Activated naive CD4-positive, alpha-beta T cell treated with anti-CD3 and anti-CD28 coated beads, Interleukin-2, amount 10 ng/mL, durations not matched to agents 7 days and 5 days (primary cell): ENCODE data around the gene ALG6.
"Not testable (repeated sequence)": the region's sequence is repeated elsewhere in the genome, so short reads cannot be mapped to it uniquely, and the experiment has no call there.

Source experiments
- CTCF ChIA-PET: fragments of 350-600 bp; sonication (Branson Sonifier 250); formaldehyde crosslinking; loops from one replicate; lab custom pipeline; 2021; ENCODE audit warnings: antibody characterized with exemption; lab: Charles Lee
- DNase-seq: peaks from one replicate; pipeline ENCODE4 v3.0.0-alpha.2; 2020
- H3K27ac Mint-ChIP-seq: one replicate; pipeline ENCODE4 v1.8.0; 2021; ENCODE audit warnings: mild to moderate bottlenecking, moderate library complexity, mixed read lengths
- H3K27me3 Mint-ChIP-seq: one replicate; pipeline ENCODE4 v1.8.0; 2021; ENCODE audit warnings: mild to moderate bottlenecking, mixed read lengths
- H3K36me3 Mint-ChIP-seq: one replicate; pipeline ENCODE4 v1.8.0; 2021; ENCODE audit warnings: mixed read lengths
- H3K4me1 Mint-ChIP-seq: one replicate; pipeline ENCODE4 v1.8.0; 2021; ENCODE audit warnings: mixed read lengths
- H3K4me3 Mint-ChIP-seq: one replicate; pipeline ENCODE4 v1.8.0; 2021; ENCODE audit warnings: mild to moderate bottlenecking, moderate library complexity, mixed read lengths
- H3K9me3 Mint-ChIP-seq: one replicate; pipeline ENCODE4 v1.8.0; 2021; ENCODE audit warnings: mixed read lengths

Gene ALG6

DNA sequence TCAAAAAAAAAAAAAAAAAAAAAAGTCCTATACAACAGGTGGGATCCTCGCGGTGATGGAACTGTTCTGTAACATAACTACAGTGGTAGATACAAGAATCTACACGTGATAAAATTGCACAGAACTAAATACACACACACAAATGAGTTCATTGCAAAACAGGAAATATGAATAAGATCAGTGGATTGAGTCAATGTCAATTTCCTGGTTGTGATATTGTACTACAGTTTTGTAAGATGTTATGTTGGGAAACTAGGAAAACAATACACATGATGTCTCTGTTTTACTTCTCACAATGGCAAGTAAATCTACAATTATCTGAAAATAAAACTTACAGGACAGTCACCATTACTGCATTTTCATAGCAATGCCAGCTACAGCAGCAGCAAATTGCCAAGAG lies 95.8 kb downstream of the ALG6 start:
- no peak for DNase-seq
- H3K4me1 Mint-ChIP-seq, result peaks cover 4% of the 10 kb centered on the region
- H3K27ac Mint-ChIP-seq, result no peak overlapping the region
- peaks cover 26% of the 10 kb centered on the region for H3K36me3 Mint-ChIP-seq
- no peaks in the 10 kb centered on the region for H3K27me3 Mint-ChIP-seq
- CTCF ChIA-PET, result no interaction called here
- H3K4me3 Mint-ChIP-seq, result no peak overlapping the region
- peaks cover 10% of the 10 kb centered on the region for H3K9me3 Mint-ChIP-seq

DNA sequence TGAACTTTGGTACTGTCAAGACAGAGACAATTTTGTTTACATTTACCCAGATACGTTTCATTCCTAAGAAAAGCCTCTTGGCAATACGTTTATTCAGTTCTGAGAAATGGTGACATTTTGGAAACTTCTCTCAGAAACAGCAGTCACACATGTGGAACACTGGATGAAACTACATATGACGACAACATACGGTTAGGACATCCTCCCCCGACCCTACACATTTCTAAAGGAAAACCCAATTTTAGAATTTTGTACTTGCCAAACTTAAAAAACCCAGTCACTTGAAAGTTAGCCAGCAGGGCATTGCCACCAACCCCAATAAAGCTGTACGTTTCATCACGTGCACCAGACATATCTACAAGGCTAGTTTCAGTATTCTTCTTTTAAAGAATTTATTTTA lies 98.8 kb downstream of the ALG6 start:
- CTCF ChIA-PET, result no interaction called here
- Mint-ChIP-seq H3K36me3 (peaks cover 28% of the 10 kb centered on the region), H3K4me1 (peaks cover 4% of the 10 kb centered on the region), H3K4me3 (no peak overlapping the region), H3K27ac (no peak overlapping the region), H3K27me3 (no peaks in the 10 kb centered on the region), H3K9me3 (peaks cover 10% of the 10 kb centered on the region)
- no peak for DNase-seq

DNA sequence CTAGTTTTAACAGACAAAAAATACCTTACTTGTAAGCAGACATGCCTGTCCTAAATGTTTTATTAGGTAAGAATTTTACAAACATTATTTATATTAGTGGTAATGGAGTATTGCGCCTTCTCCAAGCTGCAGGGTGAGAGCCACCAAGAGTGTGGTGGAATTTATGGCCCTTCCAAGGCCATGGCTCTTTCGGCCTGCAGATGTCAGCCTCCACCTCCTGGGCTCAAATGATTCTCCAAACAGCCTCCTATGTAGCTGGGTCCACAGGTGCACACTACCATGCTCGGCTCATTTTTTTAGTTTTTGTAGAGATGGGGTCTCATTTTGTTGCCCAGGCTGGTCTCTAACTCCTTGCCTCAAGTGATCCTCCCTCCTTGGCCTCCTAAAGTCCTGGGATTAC lies 99.3 kb downstream of the ALG6 start:
- no peak for DNase-seq
- peaks cover 4% of the 10 kb centered on the region for H3K4me1 Mint-ChIP-seq
- H3K36me3 Mint-ChIP-seq, result peaks cover 27% of the 10 kb centered on the region
- no peak overlapping the region for H3K27ac Mint-ChIP-seq
- CTCF ChIA-PET, result no interaction called here
- H3K4me3 Mint-ChIP-seq, result no peak overlapping the region
- H3K9me3 Mint-ChIP-seq, result peaks cover 10% of the 10 kb centered on the region
- no peaks in the 10 kb centered on the region for H3K27me3 Mint-ChIP-seq

DNA sequence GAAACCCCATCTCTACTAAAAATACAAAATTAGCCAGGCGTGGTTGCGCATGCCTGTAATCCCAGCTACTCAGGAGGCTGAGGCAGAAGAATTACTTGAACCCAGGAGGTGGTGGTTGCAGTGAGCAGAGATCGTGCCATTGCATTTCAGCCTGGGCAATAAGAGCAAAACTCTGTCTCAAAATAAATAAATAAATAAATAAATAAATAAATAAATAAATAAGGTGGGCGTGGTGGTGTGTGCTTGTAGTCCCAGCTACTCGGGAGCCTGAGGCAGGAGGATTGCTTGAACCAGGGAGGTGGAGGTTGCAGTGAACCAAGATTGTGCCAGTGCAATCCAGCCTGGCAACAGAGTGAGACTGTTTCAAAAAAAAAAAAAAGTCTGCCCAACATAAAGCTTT lies 101.3 kb downstream of the ALG6 start:
- CTCF ChIA-PET, H3K9me3 Mint-ChIP-seq, H3K27ac Mint-ChIP-seq: not testable (repeated sequence)

DNA sequence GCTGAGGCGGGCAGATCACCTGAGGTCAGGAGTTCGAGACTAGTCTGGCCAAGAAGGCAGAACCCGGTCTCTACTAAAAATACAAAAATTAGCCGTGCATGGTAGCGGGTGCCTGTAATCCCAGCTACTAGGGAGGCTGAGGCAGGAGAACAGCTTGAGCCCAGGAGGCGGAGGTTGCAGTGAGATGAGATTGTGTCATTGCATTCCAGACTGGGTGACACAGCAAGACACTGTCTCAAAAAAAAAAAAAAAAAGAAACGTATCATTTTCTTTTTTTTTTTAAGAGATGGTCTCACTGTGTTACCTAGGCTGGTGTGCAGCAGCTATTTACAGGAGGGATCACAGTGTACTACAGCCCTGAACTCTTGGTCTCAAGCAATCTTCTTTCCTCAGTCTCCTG lies 108.3 kb downstream of the ALG6 start:
- H3K27me3 Mint-ChIP-seq, result no peaks in the 10 kb centered on the region
- H3K4me3 Mint-ChIP-seq, result no peak overlapping the region
- no peak overlapping the region for H3K27ac Mint-ChIP-seq
- H3K4me1 Mint-ChIP-seq, result no peaks in the 10 kb centered on the region
- DNase-seq, result no peak
- H3K36me3 Mint-ChIP-seq, result peaks cover 9% of the 10 kb centered on the region
- peaks cover 2% of the 10 kb centered on the region for H3K9me3 Mint-ChIP-seq
- CTCF ChIA-PET, result no interaction called here

More for the DNA sequence above, 101.3 kb downstream of the ALG6 start:
- not testable (repeated sequence) for H3K4me1 Mint-ChIP-seq, H3K4me3 Mint-ChIP-seq, H3K27me3 Mint-ChIP-seq, DNase-seq
- peaks cover 12% of the 10 kb centered on the region for H3K36me3 Mint-ChIP-seq

DNA sequence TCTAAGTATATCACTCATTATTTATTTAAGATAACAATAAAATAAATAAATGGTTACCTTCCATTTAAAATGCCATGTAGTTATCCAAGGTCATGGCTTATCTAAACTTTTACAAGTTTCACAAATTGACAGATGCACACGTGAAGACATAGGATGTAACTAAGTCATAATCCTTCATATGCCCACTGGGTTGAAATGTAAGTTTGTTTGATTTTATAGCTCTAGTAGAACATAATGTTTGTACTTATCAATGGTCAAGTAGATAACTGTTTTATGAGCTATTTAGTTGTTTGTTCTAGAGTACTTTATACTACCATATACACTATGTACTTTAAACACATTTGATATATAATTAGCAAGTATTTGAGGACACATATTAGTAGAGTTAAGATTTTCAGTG lies 112.6 kb downstream of the ALG6 start:
- Mint-ChIP-seq H3K9me3 (no peaks in the 10 kb centered on the region), H3K4me3 (no peak overlapping the region), H3K4me1 (no peaks in the 10 kb centered on the region), H3K27me3 (no peaks in the 10 kb centered on the region), H3K36me3 (peaks cover 5% of the 10 kb centered on the region), H3K27ac (no peak overlapping the region)
- DNase-seq, result no peak
- CTCF ChIA-PET, result no interaction called here

DNA sequence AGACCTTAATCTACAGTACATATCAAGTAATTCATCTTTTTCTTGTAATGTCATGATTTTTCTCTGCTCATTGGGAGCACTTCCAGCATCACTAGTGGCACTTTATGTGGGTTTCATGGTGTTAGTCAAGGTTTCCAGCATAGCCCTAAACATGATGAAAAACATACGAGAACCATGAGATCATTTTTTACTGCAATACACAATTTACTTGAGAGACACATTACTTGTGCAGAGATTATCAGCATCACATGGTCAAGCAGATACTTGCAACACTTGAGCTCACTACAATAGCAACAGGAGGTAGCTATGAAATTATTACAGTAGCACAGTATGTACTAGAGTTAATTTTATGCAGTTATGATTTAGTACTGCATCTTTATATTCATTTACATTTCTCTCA lies 119.2 kb downstream of the ALG6 start:
- Mint-ChIP-seq H3K36me3 (no peaks in the 10 kb centered on the region), H3K4me3 (no peak overlapping the region), H3K27me3 (no peaks in the 10 kb centered on the region), H3K27ac (no peak overlapping the region), H3K9me3 (no peaks in the 10 kb centered on the region), H3K4me1 (no peaks in the 10 kb centered on the region)
- CTCF ChIA-PET, result no interaction called here
- DNase-seq, result no peak

DNA sequence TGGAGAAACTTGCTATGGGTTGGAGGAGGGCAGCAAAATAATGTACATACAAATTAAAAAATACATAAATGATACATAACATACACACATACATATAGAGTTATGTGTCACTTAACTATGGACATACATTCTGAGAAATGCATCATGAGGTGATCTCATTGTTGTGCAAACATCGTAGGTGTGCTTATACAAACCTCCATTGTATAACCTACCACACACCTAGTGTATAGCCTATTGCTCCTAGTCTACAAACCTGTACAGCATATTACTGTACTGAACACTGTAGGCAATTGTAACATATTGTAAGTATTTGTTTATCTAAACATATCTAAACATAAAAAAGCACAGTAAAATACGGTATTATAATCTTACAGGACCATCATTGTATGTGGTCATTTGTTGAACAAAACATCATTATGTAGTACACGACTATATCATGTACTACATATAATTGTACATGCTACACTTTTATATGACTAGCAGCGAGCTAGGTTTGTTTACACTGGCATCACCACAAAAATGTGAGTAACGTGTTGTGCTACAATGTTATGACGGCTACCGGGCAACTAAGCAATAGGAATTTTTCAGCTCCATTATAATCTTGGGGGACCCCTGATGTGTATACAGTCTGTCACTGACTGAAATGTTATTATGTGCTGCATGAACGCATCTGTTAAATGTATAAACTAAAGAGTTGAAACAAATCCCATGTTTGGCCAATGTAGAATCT lies 120.1 kb downstream of the ALG6 start:
- CTCF ChIA-PET, result no interaction called here
- Mint-ChIP-seq H3K27me3 (no peaks in the 10 kb centered on the region), H3K4me3 (no peak overlapping the region), H3K36me3 (no peaks in the 10 kb centered on the region), H3K9me3 (no peaks in the 10 kb centered on the region), H3K4me1 (no peaks in the 10 kb centered on the region), H3K27ac (no peak overlapping the region)
- DNase-seq, result no peak
